Smooth muscle cell (in vitro differentiated cells): ENCODE results near the gene PACSIN2. TPM values are rescaled to one million over a fixed set of nuclear protein-coding genes. Genes with fewer than 3 reads are reported as not detected.
A peak's percentile ranks its signal among the peaks of the same experiment; 100 is the strongest.

Experiments
- DNase-seq: peaks from one replicate; lab custom pipeline; 2025; ENCODE audit not compliant: unreplicated experiment; lab: John Stamatoyannopoulos, UW
- H2AFZ ChIP-seq: fragments of 200-600 bp; sonication (generic); 2 replicates; pipeline ENCODE4 v1.6.0; 2016; ENCODE audit warnings: antibody characterized with exemption, low read depth, mild to moderate bottlenecking
- H3F3A ChIP-seq: fragments of 200-600 bp; sonication (generic); 2 replicates; pipeline ENCODE4 v1.6.0; 2017; ENCODE audit warnings: antibody characterized with exemption, low read depth
- H3K27ac ChIP-seq: fragments of 200-600 bp; sonication (generic); 2 replicates; pipeline ENCODE4 v1.5.1; 2016; ENCODE audit warnings: low read depth, mild to moderate bottlenecking
- H3K27me3 ChIP-seq: fragments of 200-600 bp; sonication (generic); 2 replicates; pipeline ENCODE4 v1.6.1; 2016; ENCODE audit warnings: low read depth, mild to moderate bottlenecking
- H3K36me3 ChIP-seq: fragments of 200-600 bp; sonication (generic); 2 replicates; pipeline ENCODE4 v1.5.1; 2016; ENCODE audit warnings: low read depth
- H3K4me1 ChIP-seq: fragments of 200-600 bp; sonication (generic); 2 replicates; pipeline ENCODE4 v1.5.1; 2016; ENCODE audit warnings: low read depth
- H3K4me2 ChIP-seq: fragments of 200-600 bp; sonication (generic); 2 replicates; pipeline ENCODE4 v1.6.0; 2016; ENCODE audit warnings: mild to moderate bottlenecking
- H3K4me3 ChIP-seq: fragments of 200-600 bp; sonication (generic); 2 replicates; pipeline ENCODE4 v1.5.1; 2016; ENCODE audit warnings: mild to moderate bottlenecking
- H3K79me2 ChIP-seq: fragments of 200-600 bp; sonication (generic); 2 replicates; pipeline ENCODE4 v1.6.0; 2016; ENCODE audit warnings: low read depth, mild to moderate bottlenecking
- H3K9ac ChIP-seq: fragments of 200-600 bp; sonication (generic); 2 replicates; pipeline ENCODE4 v1.6.0; 2016; ENCODE audit warnings: low read depth
- H3K9me3 ChIP-seq: fragments of 200-600 bp; sonication (generic); replicated peaks from 2 replicates; pipeline ENCODE4 v1.5.1; 2016; ENCODE audit warnings: low read depth
- H4K20me1 ChIP-seq: fragments of 200-600 bp; sonication (generic); 2 replicates; pipeline ENCODE4 v1.6.0; 2016; ENCODE audit warnings: low read depth
- WGBS: methylation state at CpG from one replicate; pipeline ENCODE4 v1.1.7; 2016; ENCODE audit warnings: low lambda C conversion rate; 5-methylcytosine and 5-hydroxymethylcytosine counted together
- polyA plus RNA-seq: library from polyadenylated mRNA; unstranded; fragments of >200 nt; fragmentation: Nextera tagmentation; extraction: Ambion mirVana; gene quantifications from 2 replicates; pipeline ENCODE4 v1.2.1, GENCODE V29; 2016
- total RNA-seq: library from RNA; depleted of rRNA; stranded (reverse); fragments of >200 nt; gene quantifications from 2 replicates; pipeline ENCODE4 v1.2.3, GENCODE V29; 2014
- TF ChIP-seq, protein P1 (sequence below): fragments of 200-600 bp; sonication (generic); IDR thresholded peaks from 2 replicates; pipeline ENCODE4 v1.5.1; 2017; ENCODE audit warnings: borderline replicate concordance, mild to moderate bottlenecking, antibody characterized with exemption; ENCODE audit not compliant: insufficient read depth, poor library complexity, severe bottlenecking

PACSIN2 gene, protein sequence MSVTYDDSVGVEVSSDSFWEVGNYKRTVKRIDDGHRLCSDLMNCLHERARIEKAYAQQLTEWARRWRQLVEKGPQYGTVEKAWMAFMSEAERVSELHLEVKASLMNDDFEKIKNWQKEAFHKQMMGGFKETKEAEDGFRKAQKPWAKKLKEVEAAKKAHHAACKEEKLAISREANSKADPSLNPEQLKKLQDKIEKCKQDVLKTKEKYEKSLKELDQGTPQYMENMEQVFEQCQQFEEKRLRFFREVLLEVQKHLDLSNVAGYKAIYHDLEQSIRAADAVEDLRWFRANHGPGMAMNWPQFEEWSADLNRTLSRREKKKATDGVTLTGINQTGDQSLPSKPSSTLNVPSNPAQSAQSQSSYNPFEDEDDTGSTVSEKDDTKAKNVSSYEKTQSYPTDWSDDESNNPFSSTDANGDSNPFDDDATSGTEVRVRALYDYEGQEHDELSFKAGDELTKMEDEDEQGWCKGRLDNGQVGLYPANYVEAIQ
- total RNA-seq (26.3 and 34.7 TPM in 2 replicates), polyA plus RNA-seq (41.1 and 53.9 TPM in 2 replicates)

DNA sequence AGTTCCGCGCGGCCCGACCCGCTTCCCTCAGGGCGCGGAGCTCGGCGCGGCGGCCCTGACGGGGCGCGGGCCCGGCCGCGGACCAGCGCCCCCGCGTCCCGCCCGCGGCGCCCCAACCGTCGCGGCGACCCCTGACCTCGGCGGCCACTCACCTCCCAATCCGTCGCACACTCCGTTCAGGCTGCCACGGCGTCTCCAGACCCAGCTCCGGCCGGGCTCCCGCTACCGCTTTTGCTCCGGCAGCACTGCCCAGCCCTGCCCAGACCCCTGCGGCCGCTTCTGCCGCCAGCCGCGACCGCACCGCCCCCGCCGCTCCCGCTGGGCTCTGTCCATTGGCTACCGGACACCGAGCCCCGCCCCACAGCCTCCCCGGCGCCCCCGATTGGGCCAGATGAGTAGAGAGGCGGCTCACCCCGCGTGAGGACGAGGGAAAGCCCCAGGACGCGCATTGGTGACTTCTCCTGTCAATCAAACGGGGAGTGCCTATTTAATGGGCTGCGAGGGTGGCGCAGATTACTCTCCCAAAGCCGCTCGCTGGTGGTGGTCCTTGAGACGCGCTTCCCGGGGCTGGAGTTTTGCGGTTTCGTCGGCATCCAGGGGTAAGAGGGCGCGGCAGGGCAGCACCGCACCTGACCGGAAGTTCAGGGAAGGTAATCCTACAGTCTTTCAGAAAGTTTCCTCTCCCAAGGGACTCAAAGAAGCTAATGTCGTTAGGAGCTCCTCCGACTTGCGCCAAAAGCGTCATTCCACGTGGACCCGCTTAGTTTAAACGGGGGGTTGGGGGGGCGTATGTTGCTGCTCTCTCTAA is at the start of gene PACSIN2:
Gene PACSIN2, minus strand, starts transcription at position 281 of the 808 bp plus-strand sequence. CDS start 103,069 bp downstream, outside the sequence.
- peak within 1 kb of the TSS; percentile 82 for H3K4me3 ChIP-seq
- peak within 1 kb of the TSS; percentile 62 for H3K27ac ChIP-seq
- DNase-seq, result peak; percentile 97
- H3K9me3 ChIP-seq, result no peaks in the 10 kb centered on the region
- peaks cover 41% of the 10 kb centered on the region for H4K20me1 ChIP-seq
- peaks cover 45% of the 10 kb centered on the region for H3K79me2 ChIP-seq
- H3K4me1 ChIP-seq, result peaks cover 10% of the 10 kb centered on the region
- no peaks in the 10 kb centered on the region for H3K36me3 ChIP-seq
- H3K9ac ChIP-seq, result peak within 1 kb of the TSS; percentile 61
- peak within 1 kb of the TSS; percentile 35 for H2AFZ ChIP-seq
- under 1% methylated on average over 61 of the region's 85 CpGs for WGBS
- TF ChIP-seq, protein P1, sequence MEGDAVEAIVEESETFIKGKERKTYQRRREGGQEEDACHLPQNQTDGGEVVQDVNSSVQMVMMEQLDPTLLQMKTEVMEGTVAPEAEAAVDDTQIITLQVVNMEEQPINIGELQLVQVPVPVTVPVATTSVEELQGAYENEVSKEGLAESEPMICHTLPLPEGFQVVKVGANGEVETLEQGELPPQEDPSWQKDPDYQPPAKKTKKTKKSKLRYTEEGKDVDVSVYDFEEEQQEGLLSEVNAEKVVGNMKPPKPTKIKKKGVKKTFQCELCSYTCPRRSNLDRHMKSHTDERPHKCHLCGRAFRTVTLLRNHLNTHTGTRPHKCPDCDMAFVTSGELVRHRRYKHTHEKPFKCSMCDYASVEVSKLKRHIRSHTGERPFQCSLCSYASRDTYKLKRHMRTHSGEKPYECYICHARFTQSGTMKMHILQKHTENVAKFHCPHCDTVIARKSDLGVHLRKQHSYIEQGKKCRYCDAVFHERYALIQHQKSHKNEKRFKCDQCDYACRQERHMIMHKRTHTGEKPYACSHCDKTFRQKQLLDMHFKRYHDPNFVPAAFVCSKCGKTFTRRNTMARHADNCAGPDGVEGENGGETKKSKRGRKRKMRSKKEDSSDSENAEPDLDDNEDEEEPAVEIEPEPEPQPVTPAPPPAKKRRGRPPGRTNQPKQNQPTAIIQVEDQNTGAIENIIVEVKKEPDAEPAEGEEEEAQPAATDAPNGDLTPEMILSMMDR, result no peak
- peak within 1 kb of the TSS; percentile 93 for H3K4me2 ChIP-seq
- H3K27me3 ChIP-seq, result no peaks in the 10 kb centered on the region
- H3F3A ChIP-seq, result no peaks in the 10 kb centered on the region

DNA sequence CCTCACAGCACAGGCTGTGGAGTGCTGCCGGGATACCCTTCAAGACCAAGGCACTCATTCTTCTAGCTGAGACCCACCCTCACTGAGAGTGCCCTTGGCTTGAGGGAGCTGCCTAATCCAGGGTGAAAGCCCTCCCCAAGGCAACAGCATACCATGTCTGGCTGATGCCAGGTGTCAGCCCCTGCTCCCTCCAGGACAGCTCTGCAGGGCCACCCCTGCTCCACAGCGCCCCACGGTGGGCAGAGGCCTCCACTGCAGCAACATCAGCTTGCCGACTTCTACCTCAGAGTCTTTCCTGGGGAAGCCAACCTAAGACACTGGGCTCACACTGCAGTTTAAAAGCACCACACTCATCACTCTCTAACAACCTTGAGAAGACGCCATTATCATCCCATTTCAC is 45.2 kb upstream of the PACSIN2 start:
- Histone ChIP-seq H3K9me3 (no peaks in the 10 kb centered on the region), H3K79me2 (no peaks in the 10 kb centered on the region), H3K36me3 (no peaks in the 10 kb centered on the region), H3K9ac (no peak overlapping the region), H4K20me1 (no peaks in the 10 kb centered on the region), H3K27ac (no peak overlapping the region), H3K4me3 (no peak overlapping the region), H3K4me1 (no peaks in the 10 kb centered on the region), H3K27me3 (no peaks in the 10 kb centered on the region), H3F3A (no peaks in the 10 kb centered on the region), H2AFZ (no peak overlapping the region), H3K4me2 (no peak overlapping the region)
- WGBS, result 42% methylated on average over 5 of the region's 5 CpGs
- TF ChIP-seq, protein P1, result peak; percentile 63
- DNase-seq, result no peak

DNA sequence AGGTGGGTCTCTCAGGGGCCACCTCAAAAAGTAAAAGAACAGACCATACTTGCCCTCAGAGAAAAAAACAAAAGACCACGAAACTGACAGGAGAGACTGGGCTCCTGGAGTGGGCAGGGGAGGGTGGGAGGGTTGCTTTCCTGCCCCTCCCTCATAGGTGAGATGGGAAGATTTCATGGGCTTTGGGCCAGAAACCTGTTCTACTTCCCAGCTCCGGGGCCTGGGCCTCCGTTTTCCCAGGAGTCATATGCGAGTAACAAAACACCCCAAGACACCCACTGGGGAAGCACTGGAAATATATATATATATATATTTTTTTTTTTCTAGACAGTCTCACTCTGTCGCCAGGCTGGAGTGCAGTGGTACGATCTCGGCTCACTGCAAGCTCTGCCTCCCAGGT is 42.7 kb upstream of the PACSIN2 start:
- Histone ChIP-seq H3K36me3 (no peaks in the 10 kb centered on the region), H2AFZ (no peak overlapping the region), H3K4me1 (no peaks in the 10 kb centered on the region), H3K27ac (no peak overlapping the region), H4K20me1 (no peaks in the 10 kb centered on the region), H3K9ac (no peak overlapping the region), H3K4me2 (no peak overlapping the region), H3K9me3 (no peaks in the 10 kb centered on the region), H3K4me3 (no peak overlapping the region), H3F3A (no peaks in the 10 kb centered on the region), H3K27me3 (no peaks in the 10 kb centered on the region), H3K79me2 (no peaks in the 10 kb centered on the region)
- WGBS, result 92% methylated on average over 7 of the region's 7 CpGs
- DNase-seq, result no peak
- TF ChIP-seq, protein P1, result no peak
